ENCODE results near the gene KPNA6. TPM values are rescaled to one million over a fixed set of nuclear protein-coding genes. Genes with fewer than 3 reads are reported as not detected.

The KPNA6 gene
- total RNA-seq, 1 donor from 2014 or later: 47.0 TPM

- no peak for TF ChIP-seq CTCF (IDR thresholded peaks at IDR 0.05; ENCODE audit: insufficient read depth, low read length, poor library complexity, severe bottlenecking)
- no peaks in the 10 kb centered on the region for H3K36me3 ChIP-seq (ENCODE audit: control insufficient read depth, insufficient read depth, low read length)
- H3K4me3 ChIP-seq (ENCODE audit: low read depth, low read length): peak within 1 kb of the TSS; percentile 72
- H3K27me3 ChIP-seq (ENCODE audit: control insufficient read depth, insufficient read depth, low read length): no peaks in the 10 kb centered on the region
- DNase-seq (ENCODE audit: low read depth): peak; percentile 34
Observed at GRCh38 chr1:32205401-32206370, 97.8 kb downstream of the KPNA6 start, which contains the start of gene IQCC. Gene IQCC, plus strand, starts transcription at chr1:32205671. Its CDS starts 11 bp downstream, at chr1:32205682.

GRCh38 chr1:32208469-32208868 lies 100.6 kb downstream of the KPNA6 start:
- no peak for DNase-seq (ENCODE audit: low read depth)
- no peak for TF ChIP-seq CTCF (IDR thresholded peaks at IDR 0.05; ENCODE audit: insufficient read depth, low read length, poor library complexity, severe bottlenecking)
- H3K4me3 ChIP-seq (ENCODE audit: low read depth, low read length): no peak overlapping the region
- no peaks in the 10 kb centered on the region for H3K27me3 ChIP-seq (ENCODE audit: control insufficient read depth, insufficient read depth, low read length)
- H3K36me3 ChIP-seq (ENCODE audit: control insufficient read depth, insufficient read depth, low read length): no peaks in the 10 kb centered on the region

- H3K4me3 ChIP-seq (ENCODE audit: low read depth, low read length): no peak within 1 kb of the TSS
- DNase-seq (ENCODE audit: low read depth): peak; percentile 65
- H3K36me3 ChIP-seq (ENCODE audit: control insufficient read depth, insufficient read depth, low read length): no peaks in the 10 kb centered on the region
- TF ChIP-seq CTCF (IDR thresholded peaks at IDR 0.05; ENCODE audit: insufficient read depth, low read length, poor library complexity, severe bottlenecking): no peak
- H3K27me3 ChIP-seq (ENCODE audit: control insufficient read depth, insufficient read depth, low read length): no peaks in the 10 kb centered on the region
Observed at GRCh38 chr1:32208891-32209328, 101.1 kb downstream of the KPNA6 start, which contains the start of gene DCDC2B. Gene DCDC2B, plus strand, starts transcription at chr1:32209089. Its CDS starts 5 bp downstream, at chr1:32209094.

GRCh38 chr1:32215629-32216480 lies 108.0 kb downstream of the KPNA6 start:
- no peak for DNase-seq (ENCODE audit: low read depth)
- no peak overlapping the region for H3K4me3 ChIP-seq (ENCODE audit: low read depth, low read length)
- H3K27me3 ChIP-seq (ENCODE audit: control insufficient read depth, insufficient read depth, low read length): no peaks in the 10 kb centered on the region
- peak; percentile 84 for TF ChIP-seq CTCF (IDR thresholded peaks at IDR 0.05; ENCODE audit: insufficient read depth, low read length, poor library complexity, severe bottlenecking)
- H3K36me3 ChIP-seq (ENCODE audit: control insufficient read depth, insufficient read depth, low read length): peaks cover 1% of the 10 kb centered on the region

- H3K36me3 ChIP-seq (ENCODE audit: control insufficient read depth, insufficient read depth, low read length): peaks cover 1% of the 10 kb centered on the region
- no peak for TF ChIP-seq CTCF (IDR thresholded peaks at IDR 0.05; ENCODE audit: insufficient read depth, low read length, poor library complexity, severe bottlenecking)
- DNase-seq (ENCODE audit: low read depth): no peak
- H3K27me3 ChIP-seq (ENCODE audit: control insufficient read depth, insufficient read depth, low read length): no peaks in the 10 kb centered on the region
- H3K4me3 ChIP-seq (ENCODE audit: low read depth, low read length): no peak overlapping the region
Observed at GRCh38 chr1:32216566-32216965, 108.7 kb downstream of the KPNA6 start.
